ENCODE measurements around the gene RAPH1.
A peak's percentile ranks its signal among the peaks of the same experiment; 100 is the strongest.
"Not testable (repeated sequence)": the region's sequence is repeated elsewhere in the genome, so short reads cannot be mapped to it uniquely, and the experiment has no call there.

The RAPH1 gene

DNA sequence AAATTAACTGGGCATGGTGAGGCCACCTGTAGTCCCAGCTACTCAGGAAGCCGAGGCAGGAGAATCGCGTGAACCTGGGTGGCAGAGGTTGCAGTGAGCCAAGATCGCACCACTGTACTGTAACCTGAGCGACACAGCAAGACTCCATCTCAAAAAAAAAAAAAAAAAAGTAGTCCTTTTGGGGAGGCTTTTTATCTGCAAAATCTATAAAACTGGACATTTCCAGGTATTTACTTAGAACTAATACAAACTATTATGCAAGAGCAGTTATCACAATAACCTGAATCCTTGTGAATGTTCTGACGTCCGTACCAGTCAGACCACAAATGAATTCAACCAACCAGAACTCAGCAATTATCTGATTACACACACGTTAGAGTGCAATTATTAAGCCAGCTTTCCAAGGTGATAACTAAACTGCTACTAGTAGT, 8.8 kb upstream of the RAPH1 start:
- Histone ChIP-seq H3K9ac (ENCODE audit: low read length) (no peak overlapping the region), H3K4me3 (ENCODE audit: low read length) (no peak overlapping the region), H3K9me3 (ENCODE audit: control insufficient read depth, low read length) (no peaks in the 10 kb centered on the region), H3K27me3 (ENCODE audit: control insufficient read depth, insufficient read depth, low read length) (no peaks in the 10 kb centered on the region), H3K4me1 (ENCODE audit: control insufficient read depth, insufficient read depth, low read length) (peaks cover 4% of the 10 kb centered on the region), H3K36me3 (ENCODE audit: control insufficient read depth, insufficient read depth, low read length) (no peaks in the 10 kb centered on the region)

- not testable (repeated sequence) for H3K4me1 ChIP-seq (ENCODE audit: control insufficient read depth, insufficient read depth, low read length); H3K36me3 ChIP-seq (ENCODE audit: control insufficient read depth, insufficient read depth, low read length); H3K9ac ChIP-seq (ENCODE audit: low read length); H3K27me3 ChIP-seq (ENCODE audit: control insufficient read depth, insufficient read depth, low read length); H3K4me3 ChIP-seq (ENCODE audit: low read length); H3K9me3 ChIP-seq (ENCODE audit: control insufficient read depth, low read length)
Observed at GRCh38 chr2:203540598-203540997, 5.5 kb upstream of the RAPH1 start.

GRCh38 chr2:203538237-203538636, 3.1 kb upstream of the RAPH1 start:
- not testable (repeated sequence) for H3K9ac ChIP-seq (ENCODE audit: low read length); H3K36me3 ChIP-seq (ENCODE audit: control insufficient read depth, insufficient read depth, low read length); H3K9me3 ChIP-seq (ENCODE audit: control insufficient read depth, low read length); H3K27me3 ChIP-seq (ENCODE audit: control insufficient read depth, insufficient read depth, low read length); H3K4me3 ChIP-seq (ENCODE audit: low read length); H3K4me1 ChIP-seq (ENCODE audit: control insufficient read depth, insufficient read depth, low read length)

DNA sequence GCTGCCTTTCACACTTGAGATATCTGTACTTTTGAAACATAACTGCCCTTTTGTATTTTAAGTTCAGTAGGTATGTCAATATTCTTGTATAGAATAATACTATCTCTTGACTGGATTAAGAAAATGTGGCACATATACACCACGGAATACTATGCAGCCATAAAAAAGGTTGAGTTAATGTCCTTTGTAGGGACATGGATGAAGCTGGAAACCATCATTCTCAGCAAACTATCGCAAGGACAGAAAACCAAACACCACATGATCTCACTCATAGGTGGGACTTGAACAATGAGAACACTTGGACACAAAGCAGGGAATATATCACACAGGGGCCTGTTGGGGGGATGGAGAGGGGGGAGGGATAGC, 1.5 kb upstream of the RAPH1 start:
- H3K4me1 ChIP-seq (ENCODE audit: control insufficient read depth, insufficient read depth, low read length); H3K9me3 ChIP-seq (ENCODE audit: control insufficient read depth, low read length); H3K9ac ChIP-seq (ENCODE audit: low read length); H3K27me3 ChIP-seq (ENCODE audit: control insufficient read depth, insufficient read depth, low read length); H3K4me3 ChIP-seq (ENCODE audit: low read length); H3K36me3 ChIP-seq (ENCODE audit: control insufficient read depth, insufficient read depth, low read length): not testable (repeated sequence)

DNA sequence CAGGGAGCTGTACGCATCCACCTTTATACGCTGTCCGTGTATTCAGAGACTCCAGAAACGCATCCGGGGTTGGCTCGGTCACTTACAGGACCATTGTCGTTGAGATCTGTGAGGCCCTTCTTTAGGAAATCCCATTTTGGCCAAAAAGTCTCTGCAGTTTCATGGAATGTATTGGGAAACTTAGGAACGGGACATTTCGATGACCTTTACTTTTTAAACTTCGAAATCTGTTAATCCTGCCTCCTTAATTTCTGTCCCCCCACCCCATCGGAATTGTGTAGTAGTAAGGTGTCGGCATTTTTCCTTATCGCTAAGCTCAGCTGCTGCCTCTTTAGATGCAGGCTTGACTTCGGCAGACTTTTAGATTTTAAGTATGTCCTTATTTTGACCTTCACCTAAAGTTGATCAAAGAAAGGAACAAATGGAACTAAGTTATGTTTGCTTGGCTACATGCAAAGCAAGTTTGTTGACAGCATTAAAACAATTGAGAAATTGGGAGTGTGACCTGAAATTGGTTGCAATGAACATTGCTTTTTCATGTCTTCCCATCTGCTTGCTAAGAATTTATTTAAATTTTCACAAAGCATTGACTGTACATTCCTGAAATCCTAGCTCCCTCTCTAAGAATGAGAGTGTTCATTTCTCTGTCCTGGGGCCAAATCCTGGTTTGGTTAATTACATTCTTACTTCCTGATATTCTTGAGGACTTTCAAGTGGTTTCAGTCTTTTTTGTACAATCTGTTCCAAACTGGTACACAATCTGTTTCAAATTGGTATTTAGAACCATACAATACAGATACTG, 884 bp upstream of the RAPH1 start:
- H3K4me3 ChIP-seq (ENCODE audit: low read length), result peak overlapping the region; percentile 20
- H3K36me3 ChIP-seq (ENCODE audit: control insufficient read depth, insufficient read depth, low read length), result no peaks in the 10 kb centered on the region
- peak overlapping the region; percentile 89 for H3K9ac ChIP-seq (ENCODE audit: low read length)
- H3K9me3 ChIP-seq (ENCODE audit: control insufficient read depth, low read length), result no peaks in the 10 kb centered on the region
- H3K27me3 ChIP-seq (ENCODE audit: control insufficient read depth, insufficient read depth, low read length), result no peaks in the 10 kb centered on the region
- H3K4me1 ChIP-seq (ENCODE audit: control insufficient read depth, insufficient read depth, low read length), result peaks cover 9% of the 10 kb centered on the region

- no peaks in the 10 kb centered on the region for H3K27me3 ChIP-seq (ENCODE audit: control insufficient read depth, insufficient read depth, low read length)
- H3K9ac ChIP-seq (ENCODE audit: low read length), result peak overlapping the region; percentile 89
- H3K36me3 ChIP-seq (ENCODE audit: control insufficient read depth, insufficient read depth, low read length), result no peaks in the 10 kb centered on the region
- no peaks in the 10 kb centered on the region for H3K9me3 ChIP-seq (ENCODE audit: control insufficient read depth, low read length)
- H3K4me1 ChIP-seq (ENCODE audit: control insufficient read depth, insufficient read depth, low read length), result peaks cover 6% of the 10 kb centered on the region
- peak overlapping the region; percentile 53 for H3K4me3 ChIP-seq (ENCODE audit: low read length)
Observed at GRCh38 chr2:203534621-203535077, 452 bp downstream of the RAPH1 start.

GRCh38 chr2:203533676-203534591, 1.2 kb downstream of the RAPH1 start:
- Histone ChIP-seq H3K9me3 (ENCODE audit: control insufficient read depth, low read length) (no peaks in the 10 kb centered on the region), H3K4me1 (ENCODE audit: control insufficient read depth, insufficient read depth, low read length) (peaks cover 6% of the 10 kb centered on the region), H3K9ac (ENCODE audit: low read length) (peak overlapping the region; percentile 89), H3K36me3 (ENCODE audit: control insufficient read depth, insufficient read depth, low read length) (no peaks in the 10 kb centered on the region), H3K4me3 (ENCODE audit: low read length) (peak overlapping the region; percentile 53), H3K27me3 (ENCODE audit: control insufficient read depth, insufficient read depth, low read length) (no peaks in the 10 kb centered on the region)

DNA sequence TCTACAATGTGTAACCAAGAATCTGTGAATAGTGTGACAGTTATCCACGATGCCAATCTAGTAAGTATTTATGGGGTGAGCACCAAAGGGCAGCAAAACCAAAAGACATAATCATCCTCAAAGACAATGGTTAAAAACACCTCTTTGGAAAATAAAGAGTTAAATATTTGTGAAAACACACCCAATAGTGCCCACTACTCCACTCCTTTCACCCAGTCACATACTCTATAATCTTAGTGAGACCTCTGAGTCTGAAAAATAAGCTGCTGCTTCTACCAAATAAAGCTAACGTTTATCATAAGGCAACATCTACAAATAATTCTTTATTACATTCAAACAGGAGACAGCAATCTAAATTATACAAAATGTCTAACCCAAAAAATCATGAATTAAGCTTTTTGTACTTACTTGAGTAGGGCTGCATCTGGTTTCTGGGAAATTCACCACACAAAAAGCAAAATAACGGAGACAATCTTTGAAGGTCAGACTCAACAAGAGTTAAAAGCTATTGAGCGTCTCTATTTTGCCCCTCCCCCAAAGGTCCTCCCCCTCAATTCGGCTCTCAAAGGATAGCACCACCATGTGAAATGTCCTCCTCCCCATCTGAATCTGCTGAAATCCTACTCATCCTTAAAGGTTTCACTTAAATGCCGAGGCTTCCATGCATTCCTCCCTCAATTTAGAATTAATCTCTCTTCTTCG, 2.0 kb downstream of the RAPH1 start:
- Histone ChIP-seq H3K4me3 (ENCODE audit: low read length) (peak overlapping the region; percentile 43), H3K27me3 (ENCODE audit: control insufficient read depth, insufficient read depth, low read length) (no peaks in the 10 kb centered on the region), H3K9me3 (ENCODE audit: control insufficient read depth, low read length) (no peaks in the 10 kb centered on the region), H3K36me3 (ENCODE audit: control insufficient read depth, insufficient read depth, low read length) (no peaks in the 10 kb centered on the region), H3K4me1 (ENCODE audit: control insufficient read depth, insufficient read depth, low read length) (peaks cover 6% of the 10 kb centered on the region), H3K9ac (ENCODE audit: low read length) (peak overlapping the region; percentile 89)

DNA sequence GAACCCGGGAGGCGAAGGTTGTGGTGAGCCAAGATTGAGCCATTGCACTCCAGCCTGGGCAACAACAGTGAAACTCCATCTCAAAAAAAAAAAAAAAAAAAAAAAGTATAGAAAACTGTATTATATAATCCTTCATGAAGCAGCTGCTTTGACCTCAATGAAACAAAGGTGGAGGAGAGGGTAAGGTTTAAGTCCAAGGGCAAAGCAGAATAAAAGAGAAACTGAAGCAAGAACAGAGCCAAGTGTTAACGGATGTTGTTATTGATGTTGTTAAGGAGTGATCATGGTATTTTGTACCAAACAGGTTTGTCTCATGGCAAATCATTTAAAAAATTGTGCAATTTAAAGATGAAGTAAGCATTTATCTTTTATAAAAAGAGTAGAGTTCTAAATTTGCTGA, 7.4 kb downstream of the RAPH1 start:
- H3K9me3 ChIP-seq (ENCODE audit: control insufficient read depth, low read length), result no peaks in the 10 kb centered on the region
- H3K9ac ChIP-seq (ENCODE audit: low read length), result no peak overlapping the region
- H3K36me3 ChIP-seq (ENCODE audit: control insufficient read depth, insufficient read depth, low read length), result no peaks in the 10 kb centered on the region
- no peaks in the 10 kb centered on the region for H3K4me1 ChIP-seq (ENCODE audit: control insufficient read depth, insufficient read depth, low read length)
- H3K4me3 ChIP-seq (ENCODE audit: low read length), result no peak overlapping the region
- no peaks in the 10 kb centered on the region for H3K27me3 ChIP-seq (ENCODE audit: control insufficient read depth, insufficient read depth, low read length)

- not testable (repeated sequence) for H3K4me3 ChIP-seq (ENCODE audit: low read length); H3K27me3 ChIP-seq (ENCODE audit: control insufficient read depth, insufficient read depth, low read length); H3K36me3 ChIP-seq (ENCODE audit: control insufficient read depth, insufficient read depth, low read length); H3K9ac ChIP-seq (ENCODE audit: low read length); H3K9me3 ChIP-seq (ENCODE audit: control insufficient read depth, low read length)
- H3K4me1 ChIP-seq (ENCODE audit: control insufficient read depth, insufficient read depth, low read length), result peaks cover 21% of the 10 kb centered on the region
Observed at GRCh38 chr2:203513268-203513667, 21.8 kb downstream of the RAPH1 start.

GRCh38 chr2:203510941-203511305, 24.2 kb downstream of the RAPH1 start:
- Histone ChIP-seq H3K9me3 (ENCODE audit: control insufficient read depth, low read length) (no peaks in the 10 kb centered on the region), H3K4me3 (ENCODE audit: low read length) (no peak overlapping the region), H3K36me3 (ENCODE audit: control insufficient read depth, insufficient read depth, low read length) (no peaks in the 10 kb centered on the region), H3K9ac (ENCODE audit: low read length) (no peak overlapping the region), H3K27me3 (ENCODE audit: control insufficient read depth, insufficient read depth, low read length) (no peaks in the 10 kb centered on the region), H3K4me1 (ENCODE audit: control insufficient read depth, insufficient read depth, low read length) (peaks cover 28% of the 10 kb centered on the region)
